ENCODE measurements around the gene CLINT1. TPM values are rescaled to one million over a fixed set of nuclear protein-coding genes. Genes with fewer than 3 reads are reported as not detected.

The CLINT1 gene
- total and polyA plus RNA-seq, 9 of the 15 experiments (the other 6 are each of a cell fraction or from before 2014, with no cell fraction given), result 23.6 to 125 (median 71.4) TPM

DNA sequence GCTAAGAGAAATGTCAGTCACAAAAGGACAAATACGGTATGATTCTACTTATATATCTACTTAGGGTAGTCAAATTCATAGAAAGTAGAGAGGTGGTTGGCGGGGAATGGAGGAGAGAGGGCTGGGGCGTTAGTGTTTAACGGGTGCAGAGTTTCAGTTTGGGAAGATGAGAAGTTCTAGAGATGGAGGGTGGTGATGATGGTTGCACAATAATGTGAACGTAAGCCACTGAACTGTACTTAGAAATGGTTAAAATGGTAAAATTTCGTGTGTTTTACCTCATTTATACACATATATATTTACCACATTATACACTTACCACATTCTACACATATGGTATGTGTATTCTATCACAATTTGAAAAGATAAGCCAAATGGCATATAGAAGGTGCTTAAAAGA lies 79.7 kb downstream of the CLINT1 start:
- Histone ChIP-seq H4K20me1 (replicated peaks; ENCODE audit: control insufficient read depth, insufficient read depth, low read length) (no peaks in the 10 kb centered on the region), H3K4me2 (ENCODE audit: insufficient read depth, low read length) (no peak overlapping the region), H3K9ac (ENCODE audit: insufficient read depth in 1 of 2, low read depth in 2 of 2, low read length in 2 of 2) (no peak overlapping the region), H2AFZ (ENCODE audit: low read depth, low read length) (no peak overlapping the region), H3K27me3 (ENCODE audit: control insufficient read depth in 2 of 2, insufficient read depth in 2 of 2, low read length in 2 of 2) (peaks cover 2 to 14% of the 10 kb centered on the region in 2 experiments; a peak in 4 of 5 replicates), H3K27ac (ENCODE audit: extremely low read depth, low read depth, low read length) (no peak overlapping the region), H3K4me3 (no peak overlapping the region), H3K36me3 (ENCODE audit: control insufficient read depth, insufficient read depth, low read length) (no peaks in the 10 kb centered on the region), H3K4me1 (replicated peaks in 1 of 2; ENCODE audit: control insufficient read depth in 2 of 2, insufficient read depth in 2 of 2, low read length in 2 of 2) (no peaks in the 10 kb centered on the region), H3K9me3 (replicated peaks; ENCODE audit: control insufficient read depth, insufficient read depth, low read depth, low read length) (no peaks in the 10 kb centered on the region), H3K79me2 (ENCODE audit: control insufficient read depth, insufficient read depth, low read length) (no peaks in the 10 kb centered on the region), H3K9me1 (ENCODE audit: control insufficient read depth, insufficient read depth, low read length) (no peaks in the 10 kb centered on the region)
- TF ChIP-seq XRCC3 (IDR thresholded peaks at IDR 0.05), result no peak
- TF ChIP-seq CEBPG (CRISPR knock-in tag; IDR thresholded peaks at IDR 0.05), result no peak
- 0 out of 4 replicates have a peak, but pooled peaks of 1 of the 2 experiments have one; percentile 28 for TF ChIP-seq CEBPG (tag; conservative IDR thresholded peaks at IDR 0.05 in 1 of 2, IDR thresholded peaks at IDR 0.05 in 1 of 2)
- TF ChIP-seq MYC (IDR thresholded peaks at IDR 0.05; ENCODE audit: low read depth, low read length), result no peak
- TF ChIP-seq MYC (CRISPR knock-in tag; IDR thresholded peaks at IDR 0.05; ENCODE audit: borderline replicate concordance, low read depth), result no peak
- TF ChIP-seq CEBPB (tag; IDR thresholded peaks at IDR 0.05), result peak; percentile 70; the same call in 1 of the 2 replicates
- no peak for DNase-seq (ENCODE audit: extremely low read depth in 1 of 4, low spot score in 3 of 4)
- POLR2A ChIA-PET, result no interaction called here
- no peak; the same call in 2 of the 3 replicates for ATAC-seq
- BruUV-seq (replicated peaks), result no TSS peak
- CTCF ChIA-PET (ENCODE audit: low intra/inter-chr PET ratio), result no interaction called here
- in situ Hi-C loops (cut with MboI) (no loop called here), intact Hi-C loops (cut with micrococcal nuclease) (no loop called here)
- no peak for FAIRE-seq
- WGBS (ENCODE audit: insufficient coverage, low coverage, missing lambda C conversion rate), result 5% methylated on average over 6 of the region's 6 CpGs

All from K562 (cell line).